Panc1 (cell line): Measurements from ENCODE around the gene STXBP4.

Experiments used
- POLR2AphosphoS5 ChIP-seq: IDR thresholded peaks from 2 replicates; pipeline ENCODE4 v1.6.1; 2012; ENCODE audit warnings: mild to moderate bottlenecking, low read depth, low read length, moderate library complexity
- SIN3A ChIP-seq: IDR thresholded peaks from 2 replicates; pipeline ENCODE4 v1.6.1; 2012; ENCODE audit warnings: low read depth, mild to moderate bottlenecking, low read length, moderate library complexity, borderline replicate concordance; ENCODE audit not compliant: insufficient read depth
- TCF7L2 ChIP-seq: IDR thresholded peaks from 2 replicates; pipeline ENCODE4 v1.6.1; 2011; ENCODE audit warnings: mild to moderate bottlenecking, low read depth, low read length, inconsistent platforms
- TF ChIP-seq, protein P1 (sequence below): fragments of 450-650 bp; IDR thresholded peaks from 2 replicates; pipeline ENCODE4 v1.5.1; 2017; ENCODE audit warnings: mild to moderate bottlenecking
- TF ChIP-seq, protein P2 (sequence below), 2 experiments: IDR thresholded peaks; 2 replicates each; pipeline ENCODE4 v1.6.1; 2011 to 2012; ENCODE audit warnings: low read depth in 2 of 2, control low read depth in 1 of 2, low read length in 1 of 2, mild to moderate bottlenecking in 1 of 2, moderate library complexity in 1 of 2; ENCODE audit not compliant: insufficient read depth in 1 of 2

GRCh38 chr17:54971901-54972300, 3.3 kb downstream of the STXBP4 start:
- TF ChIP-seq, protein P1, sequence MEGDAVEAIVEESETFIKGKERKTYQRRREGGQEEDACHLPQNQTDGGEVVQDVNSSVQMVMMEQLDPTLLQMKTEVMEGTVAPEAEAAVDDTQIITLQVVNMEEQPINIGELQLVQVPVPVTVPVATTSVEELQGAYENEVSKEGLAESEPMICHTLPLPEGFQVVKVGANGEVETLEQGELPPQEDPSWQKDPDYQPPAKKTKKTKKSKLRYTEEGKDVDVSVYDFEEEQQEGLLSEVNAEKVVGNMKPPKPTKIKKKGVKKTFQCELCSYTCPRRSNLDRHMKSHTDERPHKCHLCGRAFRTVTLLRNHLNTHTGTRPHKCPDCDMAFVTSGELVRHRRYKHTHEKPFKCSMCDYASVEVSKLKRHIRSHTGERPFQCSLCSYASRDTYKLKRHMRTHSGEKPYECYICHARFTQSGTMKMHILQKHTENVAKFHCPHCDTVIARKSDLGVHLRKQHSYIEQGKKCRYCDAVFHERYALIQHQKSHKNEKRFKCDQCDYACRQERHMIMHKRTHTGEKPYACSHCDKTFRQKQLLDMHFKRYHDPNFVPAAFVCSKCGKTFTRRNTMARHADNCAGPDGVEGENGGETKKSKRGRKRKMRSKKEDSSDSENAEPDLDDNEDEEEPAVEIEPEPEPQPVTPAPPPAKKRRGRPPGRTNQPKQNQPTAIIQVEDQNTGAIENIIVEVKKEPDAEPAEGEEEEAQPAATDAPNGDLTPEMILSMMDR, result no peak
- no peak for TF ChIP-seq SIN3A
- TF ChIP-seq POLR2AphosphoS5, result no peak
- TF ChIP-seq, protein P2, sequence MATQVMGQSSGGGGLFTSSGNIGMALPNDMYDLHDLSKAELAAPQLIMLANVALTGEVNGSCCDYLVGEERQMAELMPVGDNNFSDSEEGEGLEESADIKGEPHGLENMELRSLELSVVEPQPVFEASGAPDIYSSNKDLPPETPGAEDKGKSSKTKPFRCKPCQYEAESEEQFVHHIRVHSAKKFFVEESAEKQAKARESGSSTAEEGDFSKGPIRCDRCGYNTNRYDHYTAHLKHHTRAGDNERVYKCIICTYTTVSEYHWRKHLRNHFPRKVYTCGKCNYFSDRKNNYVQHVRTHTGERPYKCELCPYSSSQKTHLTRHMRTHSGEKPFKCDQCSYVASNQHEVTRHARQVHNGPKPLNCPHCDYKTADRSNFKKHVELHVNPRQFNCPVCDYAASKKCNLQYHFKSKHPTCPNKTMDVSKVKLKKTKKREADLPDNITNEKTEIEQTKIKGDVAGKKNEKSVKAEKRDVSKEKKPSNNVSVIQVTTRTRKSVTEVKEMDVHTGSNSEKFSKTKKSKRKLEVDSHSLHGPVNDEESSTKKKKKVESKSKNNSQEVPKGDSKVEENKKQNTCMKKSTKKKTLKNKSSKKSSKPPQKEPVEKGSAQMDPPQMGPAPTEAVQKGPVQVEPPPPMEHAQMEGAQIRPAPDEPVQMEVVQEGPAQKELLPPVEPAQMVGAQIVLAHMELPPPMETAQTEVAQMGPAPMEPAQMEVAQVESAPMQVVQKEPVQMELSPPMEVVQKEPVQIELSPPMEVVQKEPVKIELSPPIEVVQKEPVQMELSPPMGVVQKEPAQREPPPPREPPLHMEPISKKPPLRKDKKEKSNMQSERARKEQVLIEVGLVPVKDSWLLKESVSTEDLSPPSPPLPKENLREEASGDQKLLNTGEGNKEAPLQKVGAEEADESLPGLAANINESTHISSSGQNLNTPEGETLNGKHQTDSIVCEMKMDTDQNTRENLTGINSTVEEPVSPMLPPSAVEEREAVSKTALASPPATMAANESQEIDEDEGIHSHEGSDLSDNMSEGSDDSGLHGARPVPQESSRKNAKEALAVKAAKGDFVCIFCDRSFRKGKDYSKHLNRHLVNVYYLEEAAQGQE (IDR thresholded peaks at IDR 0.05; ENCODE audit: insufficient read depth in 1 of 2, low read depth in 2 of 2, low read length in 1 of 2), result no peak
- TF ChIP-seq TCF7L2, result no peak
